ENCODE data around the gene MIS12. TPM values are rescaled to one million over a fixed set of nuclear protein-coding genes. Genes with fewer than 3 reads are reported as not detected.

The MIS12 gene
- total and polyA plus RNA-seq, 2 of the 8 experiments (the other 6 are each of a cell fraction or from before 2014, with no cell fraction given): 9.5 to 25.6 TPM

DNA sequence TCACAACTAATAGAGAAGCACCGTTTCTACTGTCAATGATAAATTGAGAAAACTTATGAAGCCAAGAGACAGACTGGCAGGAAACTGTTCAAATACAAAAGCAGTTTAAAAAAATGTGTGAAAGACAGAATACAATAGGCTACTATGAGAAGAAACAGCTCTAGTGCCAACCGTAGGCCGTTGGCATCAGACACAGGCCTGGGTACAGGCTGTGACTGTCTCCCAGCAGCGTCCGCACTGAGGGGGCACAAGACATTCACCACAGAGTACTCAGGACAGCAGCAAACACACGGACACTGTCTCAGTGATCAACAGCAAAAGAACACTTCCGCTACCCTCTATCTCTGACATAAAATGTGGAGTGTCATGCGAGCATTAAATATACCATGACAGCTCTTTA, 39.6 kb upstream of the MIS12 start:
- WGBS, 2 experiments (ENCODE audit: extremely low coverage in 1 of 2, insufficient coverage in 1 of 2, insufficient read length in 1 of 2, insufficient replicate concordance in 2 of 2, low coverage in 1 of 2, low lambda C conversion rate in 2 of 2, missing lambda C conversion rate in 1 of 2): 93% methylated on average over 8 of the region's 8 CpGs; no CpG with 5 or more reads in 1 of the 2 experiments
- H2BK15ac ChIP-seq (ENCODE audit: low read length): no peak overlapping the region
- POLR2A ChIA-PET (ENCODE audit: partially characterized antibody): interaction anchor here (0.9 to 21.2 kb wide), 3 partner anchors 9 to 18 kb away, joined by 3 to 228 read pairs (median 4); no protein-coding TSS in a partner anchor
- no peak for TF ChIP-seq MAFK (IDR thresholded peaks at IDR 0.05; ENCODE audit: low read depth, low read length)
- TF ChIP-seq E2F6 (IDR thresholded peaks at IDR 0.05): no peak
- no peak for TF ChIP-seq SP1 (IDR thresholded peaks at IDR 0.05; ENCODE audit: low read depth, low read length)
- TF ChIP-seq ASH2L (IDR thresholded peaks at IDR 0.05; ENCODE audit: low read length): no peak
- TF ChIP-seq KDM1A (IDR thresholded peaks at IDR 0.05; ENCODE audit: borderline replicate concordance, low read length): no peak
- TF ChIP-seq BACH1 (IDR thresholded peaks at IDR 0.05; ENCODE audit: low read length): no peak
- TF ChIP-seq JUND (IDR thresholded peaks at IDR 0.05; ENCODE audit: low read length): no peak
- TF ChIP-seq RNF2 (IDR thresholded peaks at IDR 0.05; ENCODE audit: borderline replicate concordance, low read depth, low read length, missing control alignments, poor library complexity, severe bottlenecking): no peak
- no peak for TF ChIP-seq POU5F1 (IDR thresholded peaks at IDR 0.05; ENCODE audit: low read depth, low read length)

More for the DNA sequence above, 39.6 kb upstream of the MIS12 start:
- no peak overlapping the region for H2BK12ac ChIP-seq (ENCODE audit: low read depth, low read length)
- no peaks in the 10 kb centered on the region for H3K23me2 ChIP-seq (ENCODE audit: low read depth, low read length)
- CTCF ChIA-PET (ENCODE audit: partially characterized antibody): interaction anchor here (2.5 kb wide), 1 partner anchor 8 kb away, joined by 16 read pairs; the partner anchor contains the start of gene C1QBP
- H3K4me1 ChIP-seq (replicated peaks in 1 of 4; ENCODE audit: control insufficient read depth in 3 of 4, insufficient read depth in 4 of 4, low read length in 3 of 4): no peaks in the 10 kb centered on the region
- no peak overlapping the region for H2AK5ac ChIP-seq (ENCODE audit: low read depth, low read length)
- no peak overlapping the region for H3K9ac ChIP-seq (replicated peaks in 1 of 4; ENCODE audit: extremely low read depth in 1 of 4, low read depth in 3 of 4, low read length in 3 of 4)
- no peak overlapping the region for H2BK20ac ChIP-seq (ENCODE audit: low read length)
- peaks cover 22 to 73% (median 65%) of the 10 kb centered on the region in 4 experiments for H3K36me3 ChIP-seq (ENCODE audit: control insufficient read depth in 2 of 4, insufficient read depth in 4 of 4, low read length in 3 of 4)
- no peak overlapping the region for H2BK120ac ChIP-seq (replicated peaks; ENCODE audit: low read depth, low read length)
- no peak overlapping the region for H3K4me3 ChIP-seq (ENCODE audit: extremely low read depth in 1 of 4, insufficient read depth in 2 of 4, low read depth in 3 of 4, low read length in 4 of 4)
- peaks cover 9% of the 10 kb centered on the region for H3K79me1 ChIP-seq (ENCODE audit: low read depth, low read length)
- peaks cover 0 to 10% of the 10 kb centered on the region in 2 experiments; a peak in 1 of 4 replicates for H3K79me2 ChIP-seq (ENCODE audit: control insufficient read depth in 1 of 2, insufficient read depth in 2 of 2, low read length in 2 of 2)
- no peak overlapping the region for H3K18ac ChIP-seq (ENCODE audit: extremely low read depth, low read length)
- FAIRE-seq: no peak
- H3K27me3 ChIP-seq (replicated peaks in 1 of 4; ENCODE audit: control insufficient read depth in 3 of 4, extremely low read depth in 1 of 4, insufficient read depth in 3 of 4, low read length in 3 of 4): no peaks in the 10 kb centered on the region
- DNase-seq (ENCODE audit: low read depth in 1 of 2, low spot score in 2 of 2): no peak
- no peak overlapping the region for H3K4me2 ChIP-seq (ENCODE audit: insufficient read depth in 1 of 2, low read depth in 2 of 2, low read length in 2 of 2)
- H4K8ac ChIP-seq (ENCODE audit: extremely low read depth, insufficient read depth, low read length): no peak overlapping the region
- no peak overlapping the region for H3K23ac ChIP-seq (ENCODE audit: insufficient read length)
- no peak overlapping the region for H3K56ac ChIP-seq (replicated peaks; ENCODE audit: insufficient read length, low read depth, low read length)
- H2AFZ ChIP-seq (ENCODE audit: low read length): no peak overlapping the region
- H3K4ac ChIP-seq (replicated peaks; ENCODE audit: insufficient read length, low read depth, low read length): no peak overlapping the region
- H4K5ac ChIP-seq (ENCODE audit: insufficient read length, low read depth, low read length): no peak overlapping the region
- H4K20me1 ChIP-seq (replicated peaks in 1 of 2; ENCODE audit: control insufficient read depth in 1 of 2, insufficient read depth in 2 of 2, low read length in 2 of 2): peaks cover 3 to 14% of the 10 kb centered on the region in 2 experiments
- H3K9me3 ChIP-seq (ENCODE audit: insufficient read depth in 2 of 2, low read depth in 1 of 2, low read length in 1 of 2): no peaks in the 10 kb centered on the region
- H3K27ac ChIP-seq (ENCODE audit: low read depth, low read length): no peak overlapping the region
- no peak overlapping the region for H4K91ac ChIP-seq (replicated peaks; ENCODE audit: insufficient read length, low read length)
- H2BK5ac ChIP-seq (ENCODE audit: low read depth, low read length): no peak overlapping the region
- no peak overlapping the region for H3K14ac ChIP-seq (ENCODE audit: insufficient read length)
